ENCODE results near the gene KDM4C. TPM values are rescaled to one million over a fixed set of nuclear protein-coding genes. Genes with fewer than 3 reads are reported as not detected.

Gene KDM4C
- polyA plus RNA-seq, 1 experiment, result 12.1 TPM

DNA sequence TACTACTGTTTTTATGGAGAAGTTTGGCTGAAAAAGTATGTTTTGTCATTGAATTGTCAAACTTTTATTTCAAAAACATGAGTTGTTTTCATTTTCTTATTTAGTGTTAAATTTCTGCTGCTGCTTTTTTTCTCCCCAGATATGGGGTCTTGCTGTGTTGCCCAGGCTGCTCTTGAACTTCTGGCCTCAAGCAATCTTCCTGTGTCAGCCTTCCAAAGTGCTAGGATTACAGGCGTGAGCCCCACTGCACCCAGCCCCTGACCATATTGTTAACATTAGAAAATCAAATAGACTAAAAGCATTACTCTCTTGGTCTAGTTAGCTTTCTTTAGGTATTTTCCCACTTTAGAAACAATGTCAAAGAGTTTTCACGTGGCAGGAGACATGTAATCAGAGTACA, 215.3 kb downstream of the KDM4C start:
- no peaks in the 10 kb centered on the region for H3K9me3 ChIP-seq (ENCODE audit: control insufficient read depth, insufficient read depth, low read length)
- no peak for DNase-seq (ENCODE audit: low read depth, low spot score)
- H3K27me3 ChIP-seq (ENCODE audit: control insufficient read depth, insufficient read depth, low read length), result no peaks in the 10 kb centered on the region
- ChIA-PET POLR2A (no interaction called here), CTCF (interaction anchor here (1.2 kb wide), 1 partner anchor 63 kb away, joined by 4 read pairs; no protein-coding TSS in a partner anchor)
- TF ChIP-seq, protein P1, sequence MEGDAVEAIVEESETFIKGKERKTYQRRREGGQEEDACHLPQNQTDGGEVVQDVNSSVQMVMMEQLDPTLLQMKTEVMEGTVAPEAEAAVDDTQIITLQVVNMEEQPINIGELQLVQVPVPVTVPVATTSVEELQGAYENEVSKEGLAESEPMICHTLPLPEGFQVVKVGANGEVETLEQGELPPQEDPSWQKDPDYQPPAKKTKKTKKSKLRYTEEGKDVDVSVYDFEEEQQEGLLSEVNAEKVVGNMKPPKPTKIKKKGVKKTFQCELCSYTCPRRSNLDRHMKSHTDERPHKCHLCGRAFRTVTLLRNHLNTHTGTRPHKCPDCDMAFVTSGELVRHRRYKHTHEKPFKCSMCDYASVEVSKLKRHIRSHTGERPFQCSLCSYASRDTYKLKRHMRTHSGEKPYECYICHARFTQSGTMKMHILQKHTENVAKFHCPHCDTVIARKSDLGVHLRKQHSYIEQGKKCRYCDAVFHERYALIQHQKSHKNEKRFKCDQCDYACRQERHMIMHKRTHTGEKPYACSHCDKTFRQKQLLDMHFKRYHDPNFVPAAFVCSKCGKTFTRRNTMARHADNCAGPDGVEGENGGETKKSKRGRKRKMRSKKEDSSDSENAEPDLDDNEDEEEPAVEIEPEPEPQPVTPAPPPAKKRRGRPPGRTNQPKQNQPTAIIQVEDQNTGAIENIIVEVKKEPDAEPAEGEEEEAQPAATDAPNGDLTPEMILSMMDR (IDR thresholded peaks at IDR 0.05; ENCODE audit: low read depth, low read length), result no peak
- H3K27ac ChIP-seq (ENCODE audit: low read depth, low read length), result no peak overlapping the region
- no peak overlapping the region for H3K4me3 ChIP-seq (ENCODE audit: low read depth, low read length)

GRCh38 chr9:6973762-6974161, 216.0 kb downstream of the KDM4C start:
- H3K4me3 ChIP-seq (ENCODE audit: low read depth, low read length), result no peak overlapping the region
- H3K27me3 ChIP-seq (ENCODE audit: control insufficient read depth, insufficient read depth, low read length), result no peaks in the 10 kb centered on the region
- POLR2A ChIA-PET, result no interaction called here
- TF ChIP-seq, protein P1 (IDR thresholded peaks at IDR 0.05; ENCODE audit: low read depth, low read length), result no peak
- CTCF ChIA-PET, result interaction anchor here (1.2 kb wide), 1 partner anchor 64 kb away, joined by 4 read pairs; no protein-coding TSS in a partner anchor
- no peaks in the 10 kb centered on the region for H3K9me3 ChIP-seq (ENCODE audit: control insufficient read depth, insufficient read depth, low read length)
- no peak for DNase-seq (ENCODE audit: low read depth, low spot score)
- no peak overlapping the region for H3K27ac ChIP-seq (ENCODE audit: low read depth, low read length)

DNA sequence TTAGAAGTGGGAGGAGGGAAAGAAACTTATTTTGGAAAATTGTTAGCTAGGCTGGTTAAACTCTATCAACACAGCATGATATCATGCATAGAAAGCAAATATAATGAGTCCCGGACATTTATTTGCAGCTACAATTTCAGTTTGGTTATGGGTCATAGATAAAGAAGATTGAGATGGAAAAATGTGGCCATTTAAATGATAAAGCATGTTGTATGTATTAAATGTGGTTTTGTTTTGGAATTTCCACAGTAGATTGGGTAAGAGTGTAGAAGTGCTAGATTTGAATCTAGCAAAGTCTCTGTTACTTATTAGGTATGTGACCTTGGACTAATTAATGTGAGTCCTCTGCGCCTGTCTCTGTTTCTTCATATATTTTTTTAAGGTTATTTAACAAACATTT, 217.4 kb downstream of the KDM4C start:
- POLR2A ChIA-PET, result no interaction called here
- H3K27ac ChIP-seq (ENCODE audit: low read depth, low read length), result no peak overlapping the region
- DNase-seq (ENCODE audit: low read depth, low spot score), result no peak
- TF ChIP-seq, protein P1 (IDR thresholded peaks at IDR 0.05; ENCODE audit: low read depth, low read length), result no peak
- no peaks in the 10 kb centered on the region for H3K9me3 ChIP-seq (ENCODE audit: control insufficient read depth, insufficient read depth, low read length)
- no peak overlapping the region for H3K4me3 ChIP-seq (ENCODE audit: low read depth, low read length)
- CTCF ChIA-PET, result no interaction called here
- no peaks in the 10 kb centered on the region for H3K27me3 ChIP-seq (ENCODE audit: control insufficient read depth, insufficient read depth, low read length)

DNA sequence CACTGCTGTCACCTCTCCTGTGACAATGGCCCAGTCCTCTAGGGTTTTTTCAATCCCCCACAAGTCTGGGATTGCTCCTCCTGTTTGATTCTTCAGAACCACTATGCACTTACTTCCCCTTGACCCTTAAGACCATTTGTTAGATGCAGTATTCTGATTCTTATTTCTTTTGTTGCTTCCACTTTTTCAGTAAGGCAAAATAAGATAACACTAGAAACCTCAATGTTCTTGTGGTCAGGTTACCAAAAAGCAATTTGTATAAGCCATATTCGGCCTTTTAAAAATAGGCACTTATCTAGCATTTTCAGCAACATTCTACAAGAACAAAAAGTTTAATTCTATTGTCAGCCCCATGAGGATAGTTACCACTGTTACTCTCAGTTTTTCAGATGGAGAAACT, 220.0 kb downstream of the KDM4C start:
- ChIA-PET POLR2A (no interaction called here), CTCF (no interaction called here)
- DNase-seq (ENCODE audit: low read depth, low spot score), result no peak
- TF ChIP-seq, protein P1 (IDR thresholded peaks at IDR 0.05; ENCODE audit: low read depth, low read length), result no peak
- no peak overlapping the region for H3K27ac ChIP-seq (ENCODE audit: low read depth, low read length)
- H3K27me3 ChIP-seq (ENCODE audit: control insufficient read depth, insufficient read depth, low read length), result no peaks in the 10 kb centered on the region
- H3K9me3 ChIP-seq (ENCODE audit: control insufficient read depth, insufficient read depth, low read length), result no peaks in the 10 kb centered on the region
- no peak overlapping the region for H3K4me3 ChIP-seq (ENCODE audit: low read depth, low read length)

GRCh38 chr9:6978591-6978990, 220.8 kb downstream of the KDM4C start:
- H3K27me3 ChIP-seq (ENCODE audit: control insufficient read depth, insufficient read depth, low read length), result no peaks in the 10 kb centered on the region
- ChIA-PET CTCF (interaction anchor here (0.6 kb wide), 1 partner anchor 280 kb away, joined by 7 read pairs; no protein-coding TSS in a partner anchor), POLR2A (no interaction called here)
- no peak for DNase-seq (ENCODE audit: low read depth, low spot score)
- H3K27ac ChIP-seq (ENCODE audit: low read depth, low read length), result no peak overlapping the region
- H3K4me3 ChIP-seq (ENCODE audit: low read depth, low read length), result no peak overlapping the region
- no peaks in the 10 kb centered on the region for H3K9me3 ChIP-seq (ENCODE audit: control insufficient read depth, insufficient read depth, low read length)
- TF ChIP-seq, protein P1 (IDR thresholded peaks at IDR 0.05; ENCODE audit: low read depth, low read length), result no peak
